Right lobe of liver (tissue), 6 donors: ENCODE measurements around the gene EMILIN2. TPM values are rescaled to one million over a fixed set of nuclear protein-coding genes. Genes with fewer than 3 reads are reported as not detected.

Source experiments
- ATAC-seq, 4 donors: fragments of 200-7000 bp; cut with Tn5 transposase; one replicate each; pipeline ENCODE4 v1.9.1; 2020; ENCODE audit warnings: mild to moderate bottlenecking in 4 of 4, moderate library complexity in 4 of 4
- DNase-seq, 3 donors: peaks; one replicate each; pipeline ENCODE4 v3.0.0-alpha.2; 2020
- H3K27ac ChIP-seq, 3 donors: fragments of 200-600 bp; one replicate each; pipeline ENCODE4 v1.8.0; 2022
- H3K27me3 ChIP-seq, 2 donors: fragments of 200-600 bp; one replicate each; pipeline ENCODE4 v1.8.0; 2022
- H3K36me3 ChIP-seq, 4 donors: fragments of 200-600 bp; sonication (generic) in 1 of 4; one replicate each; pipeline versions ENCODE4 v1.5.1 to v1.8.0; 2017 to 2022; ENCODE audit warnings: control low read depth in 1 of 4
- H3K4me1 ChIP-seq, 4 donors: fragments of 200-600 bp; sonication (generic) in 1 of 4; one replicate each; pipeline versions ENCODE4 v1.5.1 to v1.8.0; 2017 to 2022; ENCODE audit warnings: control low read depth in 1 of 4
- H3K4me3 ChIP-seq, 3 donors: fragments of 200-600 bp; one replicate each; pipeline ENCODE4 v1.8.0; 2022
- H3K9me3 ChIP-seq, 4 donors: fragments of 200-600 bp; sonication (generic) in 1 of 4; one replicate each; pipeline versions ENCODE4 v1.5.1 to v1.8.0; 2017 to 2022; ENCODE audit warnings: control low read depth in 1 of 4
- POLR2A ChIP-seq: fragments of 450-650 bp; IDR thresholded peaks from one replicate; pipeline ENCODE4 v1.6.1; 2017; ENCODE audit warnings: antibody characterized with exemption, mild to moderate bottlenecking
- WGBS: methylation state at CpG from one replicate; pipeline ENCODE4 v1.1.6; 2018; ENCODE audit warnings: low coverage, low lambda C conversion rate; ENCODE audit not compliant: insufficient coverage; ENCODE audit errors: missing lambda C conversion rate; 5-methylcytosine and 5-hydroxymethylcytosine counted together
- intact Hi-C, 2 donors: fragments of 100-400 bp; cut with DNase I; formaldehyde crosslinking; loops; one replicate each; pipeline versions ENCODE4 v1.11.2 to v1.14.1; 2022
- total RNA-seq, 6 experiments: library from RNA; depleted of rRNA in 2 of 6; stranded (reverse); fragments of >200 nt in 2 of 6; fragmentation: NEBNext Ultra II Directional in 3 of 6; extraction: Animal tissue kit (Norgen Biotek cat#: 25700) in 3 of 6; gene quantifications; one replicate each; pipeline versions ENCODE4 v1.1.0 to v1.2.4, GENCODE V29; 2016 to 2023
- TF ChIP-seq, protein P1 (sequence below), 4 donors: fragments of 200-600 bp in 3 of 4; fragments of 450-650 bp in 1 of 4; IDR thresholded peaks; one replicate each; pipeline versions ENCODE4 v1.5.1 to v1.8.0; 2016 to 2022; ENCODE audit warnings: antibody characterized with exemption in 4 of 4, mild to moderate bottlenecking in 2 of 4
- donor health status: DM: no; HTN: yes; CAD: no.
- donor health status: DM: no; HTN: no; CAD: no.
- donor health status: DM: no; HTN: no; CAD: no.
- donor health status: DM: no; HTN: yes; CAD: no.
- donor health status: DM: no; HTN: yes; CAD: no.

EMILIN2 gene
- total RNA-seq, 6 experiments from 2014 or later = 0.99 to 4.4 (median 2.3) TPM

GRCh38 chr18:2948038-2948437 lies 101.2 kb downstream of the EMILIN2 start:
- 4% methylated on average over 3 of the region's 3 CpGs for WGBS
- peaks cover 0 to 61% (median 34%) of the 10 kb centered on the region in 4 donors for H3K36me3 ChIP-seq
- H3K4me1 ChIP-seq = peaks cover 0 to 6% (median 0%) of the 10 kb centered on the region in 4 donors
- no peaks in the 10 kb centered on the region for H3K9me3 ChIP-seq
- H3K27me3 ChIP-seq = no peaks in the 10 kb centered on the region
- TF ChIP-seq, protein P1, sequence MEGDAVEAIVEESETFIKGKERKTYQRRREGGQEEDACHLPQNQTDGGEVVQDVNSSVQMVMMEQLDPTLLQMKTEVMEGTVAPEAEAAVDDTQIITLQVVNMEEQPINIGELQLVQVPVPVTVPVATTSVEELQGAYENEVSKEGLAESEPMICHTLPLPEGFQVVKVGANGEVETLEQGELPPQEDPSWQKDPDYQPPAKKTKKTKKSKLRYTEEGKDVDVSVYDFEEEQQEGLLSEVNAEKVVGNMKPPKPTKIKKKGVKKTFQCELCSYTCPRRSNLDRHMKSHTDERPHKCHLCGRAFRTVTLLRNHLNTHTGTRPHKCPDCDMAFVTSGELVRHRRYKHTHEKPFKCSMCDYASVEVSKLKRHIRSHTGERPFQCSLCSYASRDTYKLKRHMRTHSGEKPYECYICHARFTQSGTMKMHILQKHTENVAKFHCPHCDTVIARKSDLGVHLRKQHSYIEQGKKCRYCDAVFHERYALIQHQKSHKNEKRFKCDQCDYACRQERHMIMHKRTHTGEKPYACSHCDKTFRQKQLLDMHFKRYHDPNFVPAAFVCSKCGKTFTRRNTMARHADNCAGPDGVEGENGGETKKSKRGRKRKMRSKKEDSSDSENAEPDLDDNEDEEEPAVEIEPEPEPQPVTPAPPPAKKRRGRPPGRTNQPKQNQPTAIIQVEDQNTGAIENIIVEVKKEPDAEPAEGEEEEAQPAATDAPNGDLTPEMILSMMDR (IDR thresholded peaks at IDR 0.05) = peak in 3 of 4 donors; percentile 18 to 28 (median 22)
- no peak for TF ChIP-seq POLR2A
- peak overlapping the region in 1 of 3 donors; percentile 19 for H3K27ac ChIP-seq
- H3K4me3 ChIP-seq = no peak overlapping the region
- peak in 1 of 3 donors; percentile 69 for DNase-seq
- ATAC-seq = peak; percentile 74 to 87 (median 84)
- intact Hi-C loops = no loop called here

- DNase-seq (no peak), ATAC-seq (no peak)
- WGBS = 97% methylated on average over 2 of the region's 2 CpGs
- Histone ChIP-seq H3K4me3 (no peak overlapping the region), H3K36me3 (peaks cover 4 to 68% (median 39%) of the 10 kb centered on the region in 4 donors), H3K9me3 (no peaks in the 10 kb centered on the region), H3K4me1 (peaks cover 0 to 18% (median 7%) of the 10 kb centered on the region in 4 donors), H3K27me3 (no peaks in the 10 kb centered on the region), H3K27ac (no peak overlapping the region)
- intact Hi-C loops = no loop called here
- TF ChIP-seq, protein P1 (IDR thresholded peaks at IDR 0.05) = no peak
- no peak for TF ChIP-seq POLR2A
These were observed 105.8 kb downstream of the EMILIN2 start for GRCh38 chr18:2952605-2953004.

- peaks cover 0 to 23% (median 7%) of the 10 kb centered on the region in 4 donors for H3K4me1 ChIP-seq
- DNase-seq = no peak
- 56% methylated on average over 6 of the region's 6 CpGs for WGBS
- ATAC-seq = peak; percentile 60 to 84 (median 78)
- no peaks in the 10 kb centered on the region for H3K27me3 ChIP-seq
- intact Hi-C loops = no loop called here
- peaks cover 4 to 63% (median 33%) of the 10 kb centered on the region in 4 donors for H3K36me3 ChIP-seq
- H3K27ac ChIP-seq = peak overlapping the region in 2 of 3 donors; percentile 57 to 75
- H3K9me3 ChIP-seq = no peaks in the 10 kb centered on the region
- H3K4me3 ChIP-seq = no peak overlapping the region
- no peak for TF ChIP-seq POLR2A
- TF ChIP-seq, protein P1 (IDR thresholded peaks at IDR 0.05) = no peak
These were observed 107.3 kb downstream of the EMILIN2 start for GRCh38 chr18:2953935-2954653.

GRCh38 chr18:2954869-2955645 lies 108.3 kb downstream of the EMILIN2 start:
- DNase-seq (no peak), ATAC-seq (no peak)
- Histone ChIP-seq H3K9me3 (no peaks in the 10 kb centered on the region), H3K27ac (peak overlapping the region in 2 of 3 donors; percentile 57 to 75), H3K27me3 (no peaks in the 10 kb centered on the region), H3K4me3 (no peak overlapping the region), H3K4me1 (peaks cover 0 to 30% (median 7%) of the 10 kb centered on the region in 4 donors), H3K36me3 (peaks cover 4 to 53% (median 32%) of the 10 kb centered on the region in 4 donors)
- intact Hi-C loops = no loop called here
- WGBS = 95% methylated on average over 10 of the region's 12 CpGs
- no peak for TF ChIP-seq POLR2A
- TF ChIP-seq, protein P1 (IDR thresholded peaks at IDR 0.05) = no peak
